B cell (primary cell): ENCODE data around the gene ASAP3. TPM values are rescaled to one million over a fixed set of nuclear protein-coding genes. Genes with fewer than 3 reads are reported as not detected.

ENCODE experiments used
- ATAC-seq: fragments of 200-7000 bp; cut with Tn5 transposase; one replicate; pipeline ENCODE4 v1.10.0; 2021; ENCODE audit warnings: low read depth, mild to moderate bottlenecking, moderate number of reproducible peaks, moderate library complexity
- CTCF ChIA-PET: fragments of 350-600 bp; sonication (Branson Sonifier 250); formaldehyde crosslinking; loops from one replicate; lab custom pipeline; 2021; ENCODE audit warnings: antibody characterized with exemption, inconsistent platforms; lab: Charles Lee
- POLR2A ChIA-PET: fragments of 350-600 bp; sonication (Branson Sonifier 250); formaldehyde crosslinking; loops from one replicate; lab custom pipeline; 2021; ENCODE audit warnings: antibody characterized with exemption; lab: Charles Lee
- DNase-seq: peaks from one replicate; pipeline ENCODE4 v3.0.0; 2013
- H2AFZ ChIP-seq: 2 replicates; pipeline ENCODE4 v1.6.1; 2012; ENCODE audit warnings: mild to moderate bottlenecking, low read depth, low read length; ENCODE audit not compliant: insufficient read depth, poor library complexity, severe bottlenecking
- H3K27ac ChIP-seq, 2 donors: 1 replicate in 1 of 2; 2 replicates in 1 of 2; pipeline ENCODE4 v1.5.1; 2012 to 2013; ENCODE audit warnings: low read length in 2 of 2, mild to moderate bottlenecking in 2 of 2, moderate library complexity in 1 of 2
- H3K27me3 ChIP-seq, 4 experiments: fragments of 200-600 bp in 1 of 4; sonication (generic) in 1 of 4; replicated peaks in 1 of 4; 1 replicate in 2 of 4; 2 replicates in 2 of 4; pipeline versions ENCODE4 v1.6.1 to v1.7.0; 2013 to 2016; ENCODE audit warnings: low read length in 3 of 4, mild to moderate bottlenecking in 2 of 4, mixed read lengths in 1 of 4, moderate library complexity in 1 of 4; ENCODE audit not compliant: insufficient read depth in 4 of 4, control insufficient read depth in 3 of 4; ENCODE audit errors: control extremely low read depth in 1 of 4
- H3K36me3 ChIP-seq, 2 experiments: replicated peaks in 1 of 2; 1 replicate in 1 of 2; 2 replicates in 1 of 2; pipeline versions ENCODE4 v1.6.1 to v1.7.1; 2013; ENCODE audit warnings: low read length in 1 of 2; ENCODE audit not compliant: insufficient read depth in 2 of 2, control insufficient read depth in 1 of 2; ENCODE audit errors: control extremely low read depth in 1 of 2, extremely low read depth in 1 of 2
- H3K4me1 ChIP-seq, 2 donors: fragments of 200-600 bp in 1 of 2; sonication (generic) in 1 of 2; 1 replicate in 1 of 2; 2 replicates in 1 of 2; pipeline versions ENCODE4 v1.5.1 to v1.6.1; 2013 to 2017; ENCODE audit warnings: low read length in 2 of 2; ENCODE audit not compliant: control insufficient read depth in 2 of 2, insufficient read depth in 2 of 2
- H3K4me2 ChIP-seq: replicated peaks from 2 replicates; pipeline ENCODE3; 2012; ENCODE audit warnings: mild to moderate bottlenecking, low read depth, low read length; ENCODE audit not compliant: poor library complexity, severe bottlenecking
- H3K4me3 ChIP-seq, 5 experiments: fragments of 200-600 bp in 1 of 5; sonication (generic) in 1 of 5; 1 replicate in 3 of 5; 2 replicates in 2 of 5; pipeline versions ENCODE4 v1.5.1 to v1.7.0; 2011 to 2016; ENCODE audit warnings: low read length in 4 of 5, mild to moderate bottlenecking in 4 of 5, low read depth in 2 of 5, control low read depth in 1 of 5, moderate library complexity in 1 of 5; ENCODE audit not compliant: insufficient read depth in 1 of 5; ENCODE audit errors: control extremely low read depth in 1 of 5, extremely low read depth in 1 of 5
- H3K79me2 ChIP-seq: fragments of 200-600 bp; sonication (generic); one replicate; pipeline ENCODE4 v1.6.0; 2016; ENCODE audit warnings: low read length; ENCODE audit not compliant: control insufficient read depth, insufficient read depth
- H3K9ac ChIP-seq: fragments of 200-600 bp; sonication (generic); 2 replicates; pipeline ENCODE4 v1.6.1; 2017; ENCODE audit warnings: mild to moderate bottlenecking, low read length, moderate library complexity
- H3K9me3 ChIP-seq, 3 donors: one replicate each; pipeline versions ENCODE4 v1.6.1 to v1.7.1; 2013; ENCODE audit warnings: low read length in 2 of 3; ENCODE audit not compliant: control insufficient read depth in 2 of 3, insufficient read depth in 1 of 3; ENCODE audit errors: control extremely low read depth in 1 of 3
- H4K20me1 ChIP-seq: 2 replicates; pipeline ENCODE4 v1.6.0; 2012; ENCODE audit warnings: mild to moderate bottlenecking, low read length; ENCODE audit not compliant: insufficient read depth, control insufficient read depth, poor library complexity, severe bottlenecking
- H3K27ac Mint-ChIP-seq: one replicate; pipeline ENCODE4 v1.8.0; 2021; ENCODE audit warnings: mixed read lengths
- H3K27me3 Mint-ChIP-seq: one replicate; pipeline ENCODE4 v1.8.0; 2021; ENCODE audit warnings: mixed read lengths
- H3K4me1 Mint-ChIP-seq: one replicate; pipeline ENCODE4 v1.8.0; 2021; ENCODE audit warnings: mixed read lengths
- H3K4me3 Mint-ChIP-seq: one replicate; pipeline ENCODE4 v1.8.0; 2021; ENCODE audit warnings: mixed read lengths
- H3K9me3 Mint-ChIP-seq: one replicate; pipeline ENCODE4 v1.8.0; 2022; ENCODE audit warnings: mixed read lengths; ENCODE audit not compliant: insufficient read depth
- CTCF ChIP-seq: fragments of 200-600 bp; IDR thresholded peaks from one replicate; pipeline ENCODE4 v1.8.0; 2022; ENCODE audit warnings: antibody characterized with exemption, mild to moderate bottlenecking
- EZH2 ChIP-seq: IDR thresholded peaks from 2 replicates; pipeline ENCODE4 v1.6.1; 2012; ENCODE audit warnings: borderline replicate concordance, low read depth, mild to moderate bottlenecking, moderate library complexity, low read length; ENCODE audit not compliant: insufficient read depth, poor library complexity, severe bottlenecking
- WGBS: methylation state at CpG from one replicate; pipeline ENCODE4 v1.1.5; 2013; ENCODE audit warnings: missing lambda C conversion rate; ENCODE audit not compliant: insufficient coverage; 5-methylcytosine and 5-hydroxymethylcytosine counted together
- intact Hi-C: fragments of 100-400 bp; cut with micrococcal nuclease; formaldehyde crosslinking; loops from one replicate; pipeline ENCODE4 v1.10.0; 2022
- polyA plus RNA-seq: library from polyadenylated mRNA; depleted of rRNA; stranded (reverse); fragments of >200 nt; gene quantifications from 2 replicates; pipeline ENCODE4 v1.2.3, GENCODE V29; 2012
- total RNA-seq, 2 donors: library from RNA; stranded (reverse); fragments of 120-200 nt in 1 of 2; gene quantifications; 1 replicate in 1 of 2; 2 replicates in 1 of 2; pipeline versions ENCODE4 v1.2.3 to v1.2.4, GENCODE V29; 2013 to 2022

The ASAP3 gene
- total and polyA plus RNA-seq, 2 donors (not counting 1 experiment from before 2014, with no cell fraction given): 2.9 to 11.0 TPM

- Histone ChIP-seq H3K9ac (no peak overlapping the region), H2AFZ (no peak overlapping the region), H3K9me3 (peaks cover 0 to 6% (median 0%) of the 10 kb centered on the region in 3 donors), H3K36me3 (no peaks in the 10 kb centered on the region), H3K4me1 (peaks cover 17 to 18% of the 10 kb centered on the region in 2 donors), H3K27ac (no peak overlapping the region), H4K20me1 (no peaks in the 10 kb centered on the region), H3K4me2 (no peak overlapping the region), H3K79me2 (no peaks in the 10 kb centered on the region), H3K4me3 (no peak overlapping the region), H3K27me3 (peaks cover 0 to 48% (median 18%) of the 10 kb centered on the region in 4 experiments)
- Mint-ChIP-seq H3K4me3 (no peak overlapping the region), H3K4me1 (peaks cover 13% of the 10 kb centered on the region), H3K27me3 (peaks cover 31% of the 10 kb centered on the region), H3K27ac (no peak overlapping the region), H3K9me3 (no peaks in the 10 kb centered on the region)
- ATAC-seq (no peak), DNase-seq (no peak)
- POLR2A ChIA-PET: no interaction called here
- intact Hi-C loops: no loop called here
- TF ChIP-seq CTCF (no peak), EZH2 (no peak)
- CTCF ChIA-PET: no interaction called here
- 67% methylated on average over 2 of the region's 2 CpGs for WGBS
These were observed 55.7 kb downstream of the ASAP3 start for GRCh38 chr1:23428136-23428905.

- Mint-ChIP-seq H3K27ac (no peak overlapping the region), H3K27me3 (peaks cover 37% of the 10 kb centered on the region), H3K9me3 (no peaks in the 10 kb centered on the region), H3K4me3 (no peak overlapping the region), H3K4me1 (peaks cover 17% of the 10 kb centered on the region)
- H3K27ac ChIP-seq: no peak overlapping the region
- ATAC-seq (no peak), DNase-seq (no peak)
- TF ChIP-seq EZH2 (no peak), CTCF (no peak)
- POLR2A ChIA-PET: no interaction called here
- no peak overlapping the region for H2AFZ ChIP-seq
- no peak overlapping the region for H3K4me3 ChIP-seq
- H3K4me1 ChIP-seq: peaks cover 17 to 22% of the 10 kb centered on the region in 2 donors
- CTCF ChIA-PET: no interaction called here
- peaks cover 0 to 56% (median 22%) of the 10 kb centered on the region in 4 experiments for H3K27me3 ChIP-seq
- H3K9ac ChIP-seq: no peak overlapping the region
- H3K36me3 ChIP-seq: no peaks in the 10 kb centered on the region
- no peak overlapping the region for H3K4me2 ChIP-seq
- no peaks in the 10 kb centered on the region for H4K20me1 ChIP-seq
- H3K9me3 ChIP-seq: peaks cover 0 to 6% (median 0%) of the 10 kb centered on the region in 3 donors
- intact Hi-C loops: no loop called here
- H3K79me2 ChIP-seq: no peaks in the 10 kb centered on the region
- WGBS: 100% methylated on average over 2 of the region's 3 CpGs
These were observed 56.4 kb downstream of the ASAP3 start for GRCh38 chr1:23427550-23427949.
